Measurements from ENCODE around the gene OR1C1. TPM values are rescaled to one million over a fixed set of nuclear protein-coding genes. Genes with fewer than 3 reads are reported as not detected.
A peak's percentile ranks its signal among the peaks of the same experiment; 100 is the strongest.

The OR1C1 gene
- total RNA-seq, 1 experiment from 2014 or later: not detected

- Histone ChIP-seq H3K9ac (ENCODE audit: low read length) (no peak overlapping the region), H4K20me1 (ENCODE audit: low read length) (no peaks in the 10 kb centered on the region), H3K27me3 (ENCODE audit: low read length) (no peaks in the 10 kb centered on the region), H2AFZ (ENCODE audit: low read length) (no peak overlapping the region), H3K27ac (ENCODE audit: low read length) (peak overlapping the region; percentile 28), H3K4me3 (ENCODE audit: low read length) (no peak overlapping the region), H3K4me2 (ENCODE audit: low read length) (peak overlapping the region; percentile 42), H3K36me3 (ENCODE audit: low read depth, low read length) (no peaks in the 10 kb centered on the region), H3K79me2 (ENCODE audit: low read length) (no peaks in the 10 kb centered on the region), H3K9me3 (ENCODE audit: low read length) (no peaks in the 10 kb centered on the region), H3F3A (ENCODE audit: low read length, unreplicated experiment) (peaks cover 7% of the 10 kb centered on the region), H3K9me2 (replicated peaks; ENCODE audit: low read length) (no peaks in the 10 kb centered on the region), H3K4me1 (ENCODE audit: insufficient read depth, low read length) (peaks cover 33% of the 10 kb centered on the region)
- ATAC-seq (peak; percentile 30; the same call in 1 of the 2 replicates), DNase-seq (peak; percentile 43)
- BruUV-seq (replicated peaks): no TSS peak
- ChIA-PET CTCF (interaction anchor here (0.6 kb wide), 1 partner anchor 311 kb away, joined by 3 read pairs; no protein-coding TSS in a partner anchor), POLR2A (ENCODE audit: unreplicated experiment) (interaction anchor here (0.6 kb wide), 1 partner anchor 100 kb away, joined by 3 read pairs; no protein-coding TSS in a partner anchor)
- TF ChIP-seq EZH2 (IDR thresholded peaks at IDR 0.05; ENCODE audit: low read length, unreplicated experiment) (no peak), EZH2phosphoT487 (IDR thresholded peaks at IDR 0.05; ENCODE audit: borderline replicate concordance, low read length) (no peak), CTCF (conservative IDR thresholded peaks at IDR 0.05; ENCODE audit: low read depth, low read length) (no peak)
- intact Hi-C loops (cut with micrococcal nuclease): no loop called here
Observed at GRCh38 chr1:247741756-247742155, 18.6 kb downstream of the OR1C1 start.

- H3K79me2 ChIP-seq (ENCODE audit: low read length): no peaks in the 10 kb centered on the region
- no peaks in the 10 kb centered on the region for H3K27me3 ChIP-seq (ENCODE audit: low read length)
- no peak overlapping the region for H3K9ac ChIP-seq (ENCODE audit: low read length)
- peaks cover 7% of the 10 kb centered on the region for H3F3A ChIP-seq (ENCODE audit: low read length, unreplicated experiment)
- H2AFZ ChIP-seq (ENCODE audit: low read length): no peak overlapping the region
- H3K4me3 ChIP-seq (ENCODE audit: low read length): no peak overlapping the region
- H3K27ac ChIP-seq (ENCODE audit: low read length): no peak overlapping the region
- no peak overlapping the region for H3K4me2 ChIP-seq (ENCODE audit: low read length)
- TF ChIP-seq EZH2 (IDR thresholded peaks at IDR 0.05; ENCODE audit: low read length, unreplicated experiment) (no peak), CTCF (conservative IDR thresholded peaks at IDR 0.05; ENCODE audit: low read depth, low read length) (no peak), EZH2phosphoT487 (IDR thresholded peaks at IDR 0.05; ENCODE audit: borderline replicate concordance, low read length) (no peak)
- H3K4me1 ChIP-seq (ENCODE audit: insufficient read depth, low read length): peaks cover 23% of the 10 kb centered on the region
- intact Hi-C loops (cut with micrococcal nuclease): no loop called here
- BruUV-seq (replicated peaks): no TSS peak
- H4K20me1 ChIP-seq (ENCODE audit: low read length): no peaks in the 10 kb centered on the region
- ChIA-PET POLR2A (ENCODE audit: unreplicated experiment) (no interaction called here), CTCF (no interaction called here)
- peak; percentile 83 for DNase-seq
- peak; percentile 79 for ATAC-seq
- H3K9me2 ChIP-seq (replicated peaks; ENCODE audit: low read length): no peaks in the 10 kb centered on the region
- H3K9me3 ChIP-seq (ENCODE audit: low read length): no peaks in the 10 kb centered on the region
- H3K36me3 ChIP-seq (ENCODE audit: low read depth, low read length): no peaks in the 10 kb centered on the region
Observed at GRCh38 chr1:247740721-247741120, 19.6 kb downstream of the OR1C1 start.

- ATAC-seq: no peak
- BruUV-seq (replicated peaks): no TSS peak
- DNase-seq: no peak
- Histone ChIP-seq H3K9me2 (replicated peaks; ENCODE audit: low read length) (no peaks in the 10 kb centered on the region), H3K27me3 (ENCODE audit: low read length) (no peaks in the 10 kb centered on the region), H3K4me3 (ENCODE audit: low read length) (no peak within 1 kb of the TSS), H3K4me2 (ENCODE audit: low read length) (no peak within 1 kb of the TSS), H3K79me2 (ENCODE audit: low read length) (no peaks in the 10 kb centered on the region), H3F3A (ENCODE audit: low read length, unreplicated experiment) (peaks cover 7% of the 10 kb centered on the region), H4K20me1 (ENCODE audit: low read length) (no peaks in the 10 kb centered on the region), H2AFZ (ENCODE audit: low read length) (no peak within 1 kb of the TSS), H3K9ac (ENCODE audit: low read length) (no peak within 1 kb of the TSS), H3K27ac (ENCODE audit: low read length) (no peak within 1 kb of the TSS), H3K9me3 (ENCODE audit: low read length) (no peaks in the 10 kb centered on the region), H3K4me1 (ENCODE audit: insufficient read depth, low read length) (peaks cover 23% of the 10 kb centered on the region), H3K36me3 (ENCODE audit: low read depth, low read length) (no peaks in the 10 kb centered on the region)
- POLR2A ChIA-PET (ENCODE audit: unreplicated experiment): no interaction called here
- intact Hi-C loops (cut with micrococcal nuclease): no loop called here
- CTCF ChIA-PET: no interaction called here
- TF ChIP-seq EZH2 (IDR thresholded peaks at IDR 0.05; ENCODE audit: low read length, unreplicated experiment): no peak
- no peak for TF ChIP-seq CTCF (conservative IDR thresholded peaks at IDR 0.05; ENCODE audit: low read depth, low read length)
- TF ChIP-seq EZH2phosphoT487 (IDR thresholded peaks at IDR 0.05; ENCODE audit: borderline replicate concordance, low read length): no peak
Observed at GRCh38 chr1:247738315-247738714, 22.0 kb downstream of the OR1C1 start, which contains the start of gene OR14K1. Gene OR14K1 (plus strand): TSS chr1:247738615. CDS start chr1:247738615, 0 bp downstream.
